Thoracic aorta (tissue), 2 donors: Measurements from ENCODE around the gene PROK1. TPM values are rescaled to one million over a fixed set of nuclear protein-coding genes. Genes with fewer than 3 reads are reported as not detected.

Source experiments
- ATAC-seq: fragments of 150-250 bp; one replicate; pipeline ENCODE4 v1.8.0; 2017; ENCODE audit warnings: low read depth; ENCODE audit not compliant: insufficient number of reproducible peaks, low FRiP score
- DNase-seq: peaks from one replicate; pipeline ENCODE4 v3.0.0-alpha.2; 2020; ENCODE audit warnings: low spot score
- H3K27ac ChIP-seq, 2 donors: fragments of 200-600 bp; sonication (generic); 1 replicate in 1 of 2; 2 replicates in 1 of 2; pipeline ENCODE4 v1.5.1; 2016; ENCODE audit warnings: mild to moderate bottlenecking in 2 of 2, moderate library complexity in 2 of 2
- H3K27me3 ChIP-seq: fragments of 200-600 bp; sonication (generic); replicated peaks from 2 replicates; pipeline ENCODE4 v1.6.0; 2016; ENCODE audit warnings: mild to moderate bottlenecking; ENCODE audit not compliant: insufficient read depth
- H3K36me3 ChIP-seq: fragments of 200-600 bp; sonication (generic); one replicate; pipeline ENCODE4 v1.5.1; 2016
- H3K4me1 ChIP-seq, 2 donors: fragments of 200-600 bp; sonication (generic); 1 replicate in 1 of 2; 2 replicates in 1 of 2; pipeline versions ENCODE4 v1.5.1 to v1.6.0; 2016; ENCODE audit warnings: low read depth in 2 of 2, mild to moderate bottlenecking in 1 of 2; ENCODE audit not compliant: control insufficient read depth in 1 of 2
- H3K4me3 ChIP-seq: fragments of 200-600 bp; sonication (generic); 2 replicates; pipeline ENCODE4 v1.5.1; 2016; ENCODE audit warnings: mild to moderate bottlenecking
- H3K9me3 ChIP-seq: fragments of 200-600 bp; sonication (generic); 2 replicates; pipeline ENCODE4 v1.5.1; 2016
- total RNA-seq, 2 donors: library from RNA; depleted of rRNA; stranded (reverse); fragments of >200 nt; gene quantifications; one replicate each; pipeline versions ENCODE4 v1.1.0 to v1.2.3, GENCODE V29; 2016
- TF ChIP-seq, protein P1 (sequence below): fragments of 200-600 bp; sonication (generic); IDR thresholded peaks from one replicate; pipeline ENCODE4 v1.5.1; 2019; ENCODE audit warnings: antibody characterized with exemption

The PROK1 gene
- total RNA-seq, 2 donors from 2014 or later, result 0.27 to 0.63 TPM

DNA sequence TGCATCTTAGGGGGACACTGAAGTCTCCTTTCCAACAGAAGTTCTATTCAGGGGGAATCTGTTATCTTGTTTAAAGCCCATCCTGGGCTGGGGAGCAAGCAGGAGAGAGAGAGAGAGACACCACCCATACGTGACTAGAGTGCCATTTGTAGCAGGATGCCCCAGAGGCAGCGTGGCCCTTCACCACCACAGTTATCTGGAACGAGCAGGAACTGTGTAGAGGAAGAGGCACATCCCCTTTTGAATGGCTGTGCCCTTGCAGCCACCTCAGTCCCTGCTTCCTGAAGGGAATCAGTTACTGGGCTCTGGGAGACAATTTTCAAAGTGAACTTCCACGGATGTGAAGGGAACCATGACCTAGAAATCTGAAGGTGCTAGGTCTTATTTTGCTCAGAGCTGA is 24.1 kb upstream of the PROK1 start:
- no peaks in the 10 kb centered on the region for H3K27me3 ChIP-seq
- H3K4me3 ChIP-seq, result no peak overlapping the region
- H3K27ac ChIP-seq, result no peak overlapping the region
- TF ChIP-seq, protein P1, sequence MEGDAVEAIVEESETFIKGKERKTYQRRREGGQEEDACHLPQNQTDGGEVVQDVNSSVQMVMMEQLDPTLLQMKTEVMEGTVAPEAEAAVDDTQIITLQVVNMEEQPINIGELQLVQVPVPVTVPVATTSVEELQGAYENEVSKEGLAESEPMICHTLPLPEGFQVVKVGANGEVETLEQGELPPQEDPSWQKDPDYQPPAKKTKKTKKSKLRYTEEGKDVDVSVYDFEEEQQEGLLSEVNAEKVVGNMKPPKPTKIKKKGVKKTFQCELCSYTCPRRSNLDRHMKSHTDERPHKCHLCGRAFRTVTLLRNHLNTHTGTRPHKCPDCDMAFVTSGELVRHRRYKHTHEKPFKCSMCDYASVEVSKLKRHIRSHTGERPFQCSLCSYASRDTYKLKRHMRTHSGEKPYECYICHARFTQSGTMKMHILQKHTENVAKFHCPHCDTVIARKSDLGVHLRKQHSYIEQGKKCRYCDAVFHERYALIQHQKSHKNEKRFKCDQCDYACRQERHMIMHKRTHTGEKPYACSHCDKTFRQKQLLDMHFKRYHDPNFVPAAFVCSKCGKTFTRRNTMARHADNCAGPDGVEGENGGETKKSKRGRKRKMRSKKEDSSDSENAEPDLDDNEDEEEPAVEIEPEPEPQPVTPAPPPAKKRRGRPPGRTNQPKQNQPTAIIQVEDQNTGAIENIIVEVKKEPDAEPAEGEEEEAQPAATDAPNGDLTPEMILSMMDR, result no peak
- H3K9me3 ChIP-seq, result no peaks in the 10 kb centered on the region
- ATAC-seq, result no peak
- no peak for DNase-seq
- peaks cover 0 to 15% of the 10 kb centered on the region in 2 donors for H3K4me1 ChIP-seq
- no peaks in the 10 kb centered on the region for H3K36me3 ChIP-seq

DNA sequence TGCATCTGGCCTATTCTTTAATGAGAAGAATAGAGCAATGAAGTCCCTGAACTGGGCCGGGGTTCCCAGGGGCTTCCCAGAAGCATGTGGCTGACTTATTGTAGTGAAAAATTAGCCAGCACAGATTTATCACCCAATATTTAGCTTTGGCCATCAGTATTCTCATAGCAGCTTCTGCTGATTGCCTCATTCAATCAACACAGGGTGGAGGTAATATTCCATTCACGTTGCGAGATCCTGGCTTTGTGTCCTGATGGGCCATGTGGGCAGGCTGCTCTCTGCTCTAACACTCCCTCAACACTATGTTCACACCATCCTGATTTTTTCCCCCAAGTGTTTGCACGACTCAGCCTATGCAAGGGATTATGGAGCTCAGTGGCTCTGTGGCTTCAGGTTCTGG is 22.0 kb upstream of the PROK1 start:
- Histone ChIP-seq H3K4me1 (peaks cover 0 to 15% of the 10 kb centered on the region in 2 donors), H3K4me3 (no peak overlapping the region), H3K27me3 (no peaks in the 10 kb centered on the region), H3K27ac (no peak overlapping the region), H3K36me3 (no peaks in the 10 kb centered on the region), H3K9me3 (no peaks in the 10 kb centered on the region)
- TF ChIP-seq, protein P1, result no peak
- DNase-seq (no peak), ATAC-seq (no peak)

DNA sequence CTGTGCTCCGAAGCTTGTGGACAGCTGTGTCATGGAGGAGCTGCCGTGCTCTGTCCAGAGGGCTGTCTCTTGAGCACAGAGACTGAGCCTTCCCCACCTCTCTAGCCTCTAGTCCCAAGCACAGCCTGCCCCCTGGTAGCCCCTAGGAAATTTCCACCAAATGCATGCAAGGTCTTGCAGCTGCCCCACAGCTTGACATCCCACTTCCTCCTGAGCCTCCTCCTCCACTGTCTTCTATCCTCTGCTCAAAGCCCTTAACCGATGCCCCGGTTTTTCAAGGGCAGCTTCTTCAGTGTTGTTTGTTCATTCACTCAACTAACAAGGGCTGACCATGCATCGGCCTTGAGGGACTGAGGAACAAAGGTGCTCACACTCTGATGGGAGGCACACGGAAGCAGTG is 20.6 kb upstream of the PROK1 start:
- Histone ChIP-seq H3K36me3 (no peaks in the 10 kb centered on the region), H3K4me1 (peaks cover 0 to 8% of the 10 kb centered on the region in 2 donors), H3K4me3 (no peak overlapping the region), H3K27me3 (no peaks in the 10 kb centered on the region), H3K27ac (no peak overlapping the region), H3K9me3 (no peaks in the 10 kb centered on the region)
- DNase-seq (no peak), ATAC-seq (no peak)
- TF ChIP-seq, protein P1, result no peak

DNA sequence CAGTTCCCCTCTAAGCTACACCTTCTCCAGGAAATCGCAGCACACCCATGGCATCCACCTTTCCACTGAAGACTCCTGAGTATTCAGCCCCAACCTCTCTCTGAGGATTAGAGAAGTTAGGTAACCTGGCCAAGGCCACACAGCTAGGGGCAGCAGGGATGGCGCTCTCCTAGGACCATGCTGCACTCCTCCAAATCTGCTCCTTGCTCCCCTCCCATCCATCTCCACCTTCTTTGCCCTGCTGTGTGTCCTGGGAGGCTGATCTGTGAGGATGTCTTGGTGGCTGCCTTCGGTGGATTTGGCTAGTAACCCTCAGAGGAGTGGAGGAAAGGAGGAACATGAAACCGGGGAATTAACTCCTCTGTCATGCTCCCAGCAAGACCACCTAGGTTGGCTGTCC is 20.0 kb upstream of the PROK1 start:
- TF ChIP-seq, protein P1, result no peak
- Histone ChIP-seq H3K36me3 (no peaks in the 10 kb centered on the region), H3K9me3 (no peaks in the 10 kb centered on the region), H3K27ac (no peak overlapping the region), H3K4me1 (peaks cover 0 to 3% of the 10 kb centered on the region in 2 donors), H3K27me3 (no peaks in the 10 kb centered on the region), H3K4me3 (no peak overlapping the region)
- ATAC-seq, result no peak
- DNase-seq, result no peak

DNA sequence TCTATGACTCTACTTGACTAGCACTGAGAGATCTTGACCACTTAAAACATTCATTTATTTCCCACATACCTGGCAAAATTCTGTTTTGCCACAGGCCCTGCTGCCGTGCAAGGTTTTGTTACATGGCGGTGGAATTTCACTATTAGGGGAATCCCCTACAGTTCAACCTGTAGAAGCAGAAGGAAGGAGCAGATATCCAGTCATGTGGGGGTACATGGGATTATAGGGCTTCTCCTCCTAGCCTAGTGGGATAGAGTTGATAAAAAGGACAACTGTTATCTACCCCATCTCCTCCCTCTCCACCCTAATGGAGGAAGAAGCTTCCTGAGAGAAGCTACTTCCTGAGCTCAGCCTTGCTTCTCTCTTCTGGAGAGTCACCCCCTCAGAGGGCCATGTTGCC is 17.7 kb upstream of the PROK1 start:
- TF ChIP-seq, protein P1, result no peak
- Histone ChIP-seq H3K4me1 (no peaks in the 10 kb centered on the region), H3K27ac (no peak overlapping the region), H3K36me3 (no peaks in the 10 kb centered on the region), H3K9me3 (no peaks in the 10 kb centered on the region), H3K4me3 (no peak overlapping the region), H3K27me3 (no peaks in the 10 kb centered on the region)
- DNase-seq (no peak), ATAC-seq (no peak)
